Omental fat pad (tissue), 4 donors: Measurements from ENCODE around the gene ASTN2. TPM values are rescaled to one million over a fixed set of nuclear protein-coding genes. Genes with fewer than 3 reads are reported as not detected.

Experiments used
- ATAC-seq: fragments of 150-250 bp; one replicate; pipeline ENCODE4 v1.9.1; 2016; ENCODE audit warnings: mild to moderate bottlenecking, moderate library complexity; ENCODE audit not compliant: low FRiP score
- DNase-seq: peaks from one replicate; pipeline ENCODE4 v3.0.0-alpha.2; 2019; ENCODE audit warnings: low spot score
- CTCF ChIP-seq, 3 donors: fragments of 450-650 bp; IDR thresholded peaks; one replicate each; pipeline ENCODE4 v1.5.1; 2016 to 2017; ENCODE audit warnings: antibody characterized with exemption in 3 of 3, mild to moderate bottlenecking in 3 of 3, moderate library complexity in 2 of 3
- total RNA-seq, 4 donors: library from RNA; depleted of rRNA; stranded (reverse); fragments of >200 nt; gene quantifications; one replicate each; pipeline ENCODE4 v1.1.0, GENCODE V29; 2016

The ASTN2 gene
- total RNA-seq, 4 donors from 2014 or later = 1.1 to 8.4 (median 3.6) TPM

- no peak for ATAC-seq
- TF ChIP-seq CTCF (IDR thresholded peaks at IDR 0.05) = no peak
- DNase-seq = no peak
Measured at GRCh38 chr9:117249799-117250198, 165.1 kb downstream of the ASTN2 start.

GRCh38 chr9:117247266-117247665, 167.6 kb downstream of the ASTN2 start:
- no peak for TF ChIP-seq CTCF (IDR thresholded peaks at IDR 0.05)
- ATAC-seq = no peak
- DNase-seq = no peak

- no peak for TF ChIP-seq CTCF (IDR thresholded peaks at IDR 0.05)
- DNase-seq (no peak), ATAC-seq (no peak)
Measured at GRCh38 chr9:117245175-117245829, 169.6 kb downstream of the ASTN2 start.

GRCh38 chr9:117242082-117242481, 172.8 kb downstream of the ASTN2 start:
- ATAC-seq = no peak
- no peak for DNase-seq
- no peak for TF ChIP-seq CTCF (IDR thresholded peaks at IDR 0.05)

GRCh38 chr9:117239428-117239827, 175.4 kb downstream of the ASTN2 start:
- no peak for DNase-seq
- TF ChIP-seq CTCF (IDR thresholded peaks at IDR 0.05) = no peak
- no peak for ATAC-seq

GRCh38 chr9:117234103-117234502, 180.8 kb downstream of the ASTN2 start:
- TF ChIP-seq CTCF (IDR thresholded peaks at IDR 0.05) = no peak
- ATAC-seq (no peak), DNase-seq (no peak)

GRCh38 chr9:117233016-117233415, 181.8 kb downstream of the ASTN2 start:
- ATAC-seq (no peak), DNase-seq (no peak)
- TF ChIP-seq CTCF (IDR thresholded peaks at IDR 0.05) = no peak
